Osteocyte (in vitro differentiated cells): Measurements from ENCODE around the gene KIAA1143. TPM values are rescaled to one million over a fixed set of nuclear protein-coding genes. Genes with fewer than 3 reads are reported as not detected.

Experiments used
- DNase-seq: peaks from one replicate; pipeline ENCODE4 v3.0.0; 2021; ENCODE audit warnings: mixed read lengths; ENCODE audit not compliant: unreplicated experiment; ENCODE audit errors: extremely low spot score
- H3K27ac Mint-ChIP-seq: one replicate; pipeline ENCODE4 v1.8.0; 2021; ENCODE audit warnings: mild to moderate bottlenecking, mixed read lengths; ENCODE audit not compliant: unreplicated experiment
- H3K27me3 Mint-ChIP-seq: one replicate; pipeline ENCODE4 v1.8.0; 2021; ENCODE audit warnings: mixed read lengths; ENCODE audit not compliant: unreplicated experiment
- H3K36me3 Mint-ChIP-seq: one replicate; pipeline ENCODE4 v1.8.0; 2021; ENCODE audit warnings: mixed read lengths; ENCODE audit not compliant: unreplicated experiment
- H3K4me1 Mint-ChIP-seq: one replicate; pipeline ENCODE4 v1.8.0; 2021; ENCODE audit warnings: mixed read lengths; ENCODE audit not compliant: unreplicated experiment
- H3K4me3 Mint-ChIP-seq: one replicate; pipeline ENCODE4 v1.8.0; 2021; ENCODE audit warnings: mild to moderate bottlenecking, moderate library complexity, mixed read lengths; ENCODE audit not compliant: unreplicated experiment
- H3K9me3 Mint-ChIP-seq: one replicate; pipeline ENCODE4 v1.8.0; 2021; ENCODE audit warnings: mixed read lengths; ENCODE audit not compliant: unreplicated experiment
- total RNA-seq: library from RNA; stranded (reverse); gene quantifications from 2 replicates; pipeline ENCODE4 v1.2.1, GENCODE V29; 2021
- TF ChIP-seq, protein P1 (sequence below): fragments of 200-600 bp; sonication (generic); IDR thresholded peaks from 2 replicates; pipeline ENCODE4 v1.5.0; 2021; ENCODE audit warnings: antibody characterized with exemption, mild to moderate bottlenecking, moderate library complexity

KIAA1143 gene
- total RNA-seq, 1 donor from 2014 or later, result 32.5 TPM

DNA sequence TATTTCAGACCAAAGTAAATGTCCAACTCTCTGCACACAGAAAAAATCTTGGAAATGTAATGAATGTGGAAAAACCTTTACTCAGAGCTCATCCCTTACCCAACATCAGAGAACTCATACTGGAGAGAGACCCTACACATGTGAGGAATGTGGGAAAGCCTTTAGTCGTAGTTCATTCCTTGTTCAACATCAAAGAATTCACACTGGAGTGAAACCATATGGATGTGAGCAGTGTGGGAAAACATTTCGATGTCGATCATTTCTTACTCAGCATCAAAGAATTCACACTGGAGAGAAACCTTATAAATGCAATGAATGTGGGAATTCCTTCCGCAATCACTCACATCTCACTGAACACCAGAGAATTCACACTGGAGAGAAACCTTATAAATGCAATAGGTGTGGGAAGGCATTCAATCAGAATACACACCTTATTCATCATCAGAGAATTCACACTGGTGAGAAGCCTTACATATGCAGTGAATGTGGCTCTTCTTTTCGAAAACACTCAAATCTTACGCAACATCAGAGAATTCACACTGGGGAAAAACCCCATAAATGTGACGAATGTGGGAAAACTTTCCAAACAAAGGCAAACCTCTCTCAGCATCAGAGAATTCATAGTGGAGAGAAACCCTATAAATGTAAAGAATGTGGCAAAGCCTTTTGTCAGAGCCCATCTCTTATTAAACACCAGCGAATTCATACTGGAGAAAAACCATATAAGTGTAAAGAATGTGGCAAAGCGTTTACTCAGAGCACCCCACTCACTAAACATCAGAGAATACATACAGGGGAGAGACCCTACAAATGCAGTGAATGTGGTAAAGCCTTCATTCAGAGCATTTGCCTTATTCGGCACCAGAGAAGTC is 40.0 kb downstream of the KIAA1143 start:
- H3K4me1 Mint-ChIP-seq, result no peaks in the 10 kb centered on the region
- no peak overlapping the region for H3K27ac Mint-ChIP-seq
- H3K9me3 Mint-ChIP-seq, result peaks cover 53% of the 10 kb centered on the region

GRCh38 chr3:44712455-44713075 is 48.9 kb downstream of the KIAA1143 start, which contains the start of gene ZNF502:
ZNF502 (plus strand) TSS chr3:44712660; CDS start chr3:44720262, 7,602 bp downstream.
- no peak within 1 kb of the TSS for H3K27ac Mint-ChIP-seq
- no peaks in the 10 kb centered on the region for H3K27me3 Mint-ChIP-seq
- TF ChIP-seq, protein P1, sequence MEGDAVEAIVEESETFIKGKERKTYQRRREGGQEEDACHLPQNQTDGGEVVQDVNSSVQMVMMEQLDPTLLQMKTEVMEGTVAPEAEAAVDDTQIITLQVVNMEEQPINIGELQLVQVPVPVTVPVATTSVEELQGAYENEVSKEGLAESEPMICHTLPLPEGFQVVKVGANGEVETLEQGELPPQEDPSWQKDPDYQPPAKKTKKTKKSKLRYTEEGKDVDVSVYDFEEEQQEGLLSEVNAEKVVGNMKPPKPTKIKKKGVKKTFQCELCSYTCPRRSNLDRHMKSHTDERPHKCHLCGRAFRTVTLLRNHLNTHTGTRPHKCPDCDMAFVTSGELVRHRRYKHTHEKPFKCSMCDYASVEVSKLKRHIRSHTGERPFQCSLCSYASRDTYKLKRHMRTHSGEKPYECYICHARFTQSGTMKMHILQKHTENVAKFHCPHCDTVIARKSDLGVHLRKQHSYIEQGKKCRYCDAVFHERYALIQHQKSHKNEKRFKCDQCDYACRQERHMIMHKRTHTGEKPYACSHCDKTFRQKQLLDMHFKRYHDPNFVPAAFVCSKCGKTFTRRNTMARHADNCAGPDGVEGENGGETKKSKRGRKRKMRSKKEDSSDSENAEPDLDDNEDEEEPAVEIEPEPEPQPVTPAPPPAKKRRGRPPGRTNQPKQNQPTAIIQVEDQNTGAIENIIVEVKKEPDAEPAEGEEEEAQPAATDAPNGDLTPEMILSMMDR, result no peak
- H3K4me1 Mint-ChIP-seq, result no peaks in the 10 kb centered on the region
- H3K9me3 Mint-ChIP-seq, result peaks cover 33% of the 10 kb centered on the region
- H3K36me3 Mint-ChIP-seq, result no peaks in the 10 kb centered on the region
- no peak for DNase-seq
- no peak within 1 kb of the TSS for H3K4me3 Mint-ChIP-seq

More for the DNA sequence above, 40.0 kb downstream of the KIAA1143 start:
- no peaks in the 10 kb centered on the region for H3K27me3 Mint-ChIP-seq
- DNase-seq, result no peak
- H3K4me3 Mint-ChIP-seq, result no peak overlapping the region
- no peaks in the 10 kb centered on the region for H3K36me3 Mint-ChIP-seq
- TF ChIP-seq, protein P1, result no peak

Other genes starting within 250 kb of the KIAA1143 start
- gene ZKSCAN7, start 206.4 kb downstream of the KIAA1143 start, total RNA-seq, result 7.4 TPM in 2 replicates
- gene ZNF660, start 176.7 kb downstream of the KIAA1143 start, total RNA-seq, result 6.7 and 11.2 TPM in 2 replicates
- 20.1 and 21.9 TPM in 2 replicates for gene ZNF197, start 136.6 kb downstream of the KIAA1143 start, total RNA-seq
- 13.7 and 13.9 TPM in 2 replicates for gene ZNF35, start 112.9 kb downstream of the KIAA1143 start, total RNA-seq
- not detected in 2 replicates for gene ZNF502, start 49.0 kb downstream of the KIAA1143 start, total RNA-seq
- gene ZNF501, start 32.0 kb downstream of the KIAA1143 start, total RNA-seq, result 4.0 and 4.9 TPM in 2 replicates
- 2.7 and 3.1 TPM in 2 replicates for gene KIF15, start 175 bp upstream of the KIAA1143 start, total RNA-seq
- gene TMEM42, start 100.3 kb upstream of the KIAA1143 start, total RNA-seq, result 18.9 and 19.4 TPM in 2 replicates
- gene TGM4, start 113.0 kb upstream of the KIAA1143 start, total RNA-seq, result 0.26 TPM in 1 of 2 replicates, not detected in the other
- gene ZDHHC3, start 214.6 kb upstream of the KIAA1143 start, total RNA-seq, result 90.3 and 96.6 TPM in 2 replicates
- gene EXOSC7, start 214.6 kb upstream of the KIAA1143 start, total RNA-seq, result 36.7 and 39.8 TPM in 2 replicates